ENCODE data around the gene MTCL1.

The MTCL1 gene

GRCh38 chr18:8713691-8714090 lies 8.3 kb downstream of the MTCL1 start:
- no peak overlapping the region for H3K27ac Mint-ChIP-seq
- H3K4me1 Mint-ChIP-seq: no peaks in the 10 kb centered on the region
- H3K27me3 Mint-ChIP-seq (ENCODE audit: low read depth): peaks cover 20% of the 10 kb centered on the region
- TF ChIP-seq CTCF (IDR thresholded peaks at IDR 0.05; ENCODE audit: unreplicated experiment in 3 of 3): no peak
- peaks cover 9% of the 10 kb centered on the region for H3K36me3 Mint-ChIP-seq (ENCODE audit: low read depth)
- H3K4me3 Mint-ChIP-seq: no peak overlapping the region
- peaks cover 4% of the 10 kb centered on the region for H3K9me3 Mint-ChIP-seq

- Mint-ChIP-seq H3K9me3 (peaks cover 2% of the 10 kb centered on the region), H3K27me3 (ENCODE audit: low read depth) (peaks cover 9% of the 10 kb centered on the region), H3K4me1 (no peaks in the 10 kb centered on the region), H3K4me3 (no peak overlapping the region), H3K27ac (no peak overlapping the region), H3K36me3 (ENCODE audit: low read depth) (peaks cover 6% of the 10 kb centered on the region)
- TF ChIP-seq CTCF (IDR thresholded peaks at IDR 0.05; ENCODE audit: unreplicated experiment in 3 of 3): no peak
These were observed 10.2 kb downstream of the MTCL1 start for GRCh38 chr18:8715599-8715998.

- no peak for TF ChIP-seq CTCF (IDR thresholded peaks at IDR 0.05; ENCODE audit: unreplicated experiment in 3 of 3)
- H3K4me1 Mint-ChIP-seq: no peaks in the 10 kb centered on the region
- no peak overlapping the region for H3K27ac Mint-ChIP-seq
- H3K4me3 Mint-ChIP-seq: no peak overlapping the region
- H3K27me3 Mint-ChIP-seq (ENCODE audit: low read depth): peaks cover 8% of the 10 kb centered on the region
- peaks cover 2% of the 10 kb centered on the region for H3K9me3 Mint-ChIP-seq
- H3K36me3 Mint-ChIP-seq (ENCODE audit: low read depth): peaks cover 5% of the 10 kb centered on the region
These were observed 11.8 kb downstream of the MTCL1 start for GRCh38 chr18:8717011-8717770.

GRCh38 chr18:8718401-8718913 lies 13.1 kb downstream of the MTCL1 start:
- Mint-ChIP-seq H3K27me3 (ENCODE audit: low read depth) (peaks cover 5% of the 10 kb centered on the region), H3K27ac (no peak overlapping the region)
- TF ChIP-seq CTCF (IDR thresholded peaks at IDR 0.05; ENCODE audit: unreplicated experiment in 3 of 3): no peak

DNA sequence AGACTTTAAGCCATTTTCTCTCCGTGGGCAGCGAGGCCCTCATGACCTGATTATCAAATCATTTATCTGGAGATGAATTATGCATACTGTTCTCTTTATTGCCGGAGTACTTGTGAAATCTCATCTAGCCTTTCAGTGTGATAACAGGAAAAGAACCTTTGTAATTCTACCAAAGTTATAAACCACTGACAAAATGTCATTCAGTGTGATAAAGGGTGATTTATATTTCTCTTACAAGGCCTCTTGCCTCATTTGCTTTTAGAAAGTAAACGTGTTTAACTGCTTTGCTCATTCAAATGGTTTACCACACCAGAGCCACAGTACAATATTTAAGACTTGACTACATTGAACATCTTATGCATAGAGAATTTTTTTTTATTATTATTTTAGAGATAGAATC lies 13.8 kb downstream of the MTCL1 start:
- Mint-ChIP-seq H3K27me3 (ENCODE audit: low read depth) (peaks cover 9% of the 10 kb centered on the region), H3K4me3 (no peak overlapping the region), H3K4me1 (no peaks in the 10 kb centered on the region), H3K9me3 (peaks cover 2% of the 10 kb centered on the region), H3K36me3 (ENCODE audit: low read depth) (peaks cover 3% of the 10 kb centered on the region), H3K27ac (no peak overlapping the region)
- no peak for TF ChIP-seq CTCF (IDR thresholded peaks at IDR 0.05; ENCODE audit: unreplicated experiment in 3 of 3)

More at GRCh38 chr18:8718401-8718913, 13.1 kb downstream of the MTCL1 start:
- Mint-ChIP-seq H3K36me3 (ENCODE audit: low read depth) (peaks cover 5% of the 10 kb centered on the region), H3K9me3 (peaks cover 2% of the 10 kb centered on the region), H3K4me1 (no peaks in the 10 kb centered on the region), H3K4me3 (no peak overlapping the region)

DNA sequence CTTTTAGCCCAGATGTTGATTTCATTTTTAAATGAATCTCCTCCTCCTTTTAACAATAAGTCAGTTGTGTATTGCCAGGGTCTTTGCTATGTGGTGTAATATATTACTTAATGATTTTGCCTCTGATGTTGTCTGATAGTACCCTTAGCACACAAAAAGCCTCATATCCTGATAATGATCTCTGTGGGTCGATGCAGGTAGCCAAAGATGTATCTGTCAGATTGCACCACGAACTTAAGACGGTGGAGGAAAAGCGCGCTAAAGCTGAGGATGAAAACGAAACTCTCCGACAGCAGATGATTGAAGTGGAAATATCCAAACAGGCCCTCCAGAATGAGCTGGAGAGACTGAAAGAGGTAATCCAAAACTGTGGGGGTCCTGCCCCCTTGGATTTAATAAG lies 14.8 kb downstream of the MTCL1 start:
- H3K27me3 Mint-ChIP-seq (ENCODE audit: low read depth): peaks cover 9% of the 10 kb centered on the region
- H3K9me3 Mint-ChIP-seq: peaks cover under 1% of the 10 kb centered on the region
- no peak for TF ChIP-seq CTCF (IDR thresholded peaks at IDR 0.05; ENCODE audit: unreplicated experiment in 3 of 3)
- H3K4me3 Mint-ChIP-seq: no peak overlapping the region
- no peaks in the 10 kb centered on the region for H3K4me1 Mint-ChIP-seq
- no peak overlapping the region for H3K27ac Mint-ChIP-seq
- H3K36me3 Mint-ChIP-seq (ENCODE audit: low read depth): peaks cover 3% of the 10 kb centered on the region
